HG02588 (cell line): ENCODE data around the gene COQ10B.
"Not testable (repeated sequence)": the region's sequence is repeated elsewhere in the genome, so short reads cannot be mapped to it uniquely, and the experiment has no call there.

Experiments used
- ATAC-seq: cut with Tn5 transposase; IDR thresholded peaks from one replicate; pipeline ENCODE4 v1.9.1; 2021; ENCODE audit warnings: mild to moderate bottlenecking, moderate library complexity; ENCODE audit not compliant: unreplicated experiment

The COQ10B gene

DNA sequence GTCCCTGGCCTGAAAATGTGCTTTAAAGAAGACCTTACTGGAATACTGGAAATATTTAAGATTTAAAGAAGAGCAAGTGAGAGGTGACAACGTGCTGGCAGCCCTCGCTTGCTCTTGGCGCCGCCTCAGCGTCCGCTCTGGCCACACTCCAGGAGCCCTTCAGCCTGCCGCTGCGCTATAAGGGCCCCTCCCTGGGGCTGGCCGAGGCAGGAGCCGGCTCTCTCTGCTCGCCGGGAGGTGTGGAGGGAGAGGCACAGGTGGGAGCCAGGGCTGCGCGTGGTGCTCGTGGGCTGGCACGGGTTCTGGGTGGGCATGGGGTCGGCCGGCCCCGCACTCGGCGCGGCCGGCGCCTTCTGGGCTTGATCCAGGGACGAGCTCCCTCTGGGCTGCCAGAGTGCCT is 2.9 kb upstream of the COQ10B start:
- ATAC-seq = no peak

- ATAC-seq = not testable (repeated sequence)
These were observed 2.4 kb upstream of the COQ10B start for GRCh38 chr2:197450935-197451358.

DNA sequence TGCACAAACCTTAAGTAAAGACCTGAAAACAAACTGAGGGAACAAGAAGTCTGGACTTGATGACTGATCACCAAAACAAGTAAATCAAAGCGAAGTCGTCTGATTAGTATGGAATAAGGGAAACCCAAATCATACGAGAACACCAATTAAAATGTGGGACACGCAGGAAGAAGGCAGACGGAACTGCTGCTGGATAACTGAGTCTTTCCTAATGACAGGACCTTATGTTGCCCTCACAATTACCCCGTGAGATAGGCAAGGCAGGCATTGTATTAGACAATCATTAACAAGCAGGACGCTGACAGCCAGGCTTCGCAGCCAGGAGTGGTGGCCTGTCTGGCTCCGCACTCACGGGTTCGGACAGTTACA is 614 bp upstream of the COQ10B start:
- no peak for ATAC-seq

- peak; percentile 22 for ATAC-seq
These were observed 604 bp downstream of the COQ10B start for GRCh38 chr2:197453914-197454398.

DNA sequence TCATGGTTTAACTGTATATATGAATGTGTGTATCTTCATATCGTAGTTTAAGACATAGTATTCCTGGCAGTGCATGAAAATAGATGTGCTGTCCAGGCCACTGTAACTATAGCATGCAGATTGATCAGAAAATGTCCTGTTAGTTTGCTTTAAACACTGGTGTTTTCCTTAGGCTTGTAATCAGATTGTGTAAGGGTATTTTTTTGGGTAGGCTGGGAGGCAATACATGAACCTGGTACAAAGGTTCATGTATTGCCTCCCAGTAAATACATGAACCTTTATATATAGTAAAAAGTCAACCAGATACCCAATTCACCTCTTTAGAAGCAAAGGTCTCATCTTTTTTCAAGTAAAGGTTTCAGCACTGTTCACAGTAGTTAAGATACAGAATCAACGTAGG is 1.6 kb downstream of the COQ10B start:
- ATAC-seq = no peak

GRCh38 chr2:197455428-197455827 is 2.1 kb downstream of the COQ10B start:
- ATAC-seq = no peak

DNA sequence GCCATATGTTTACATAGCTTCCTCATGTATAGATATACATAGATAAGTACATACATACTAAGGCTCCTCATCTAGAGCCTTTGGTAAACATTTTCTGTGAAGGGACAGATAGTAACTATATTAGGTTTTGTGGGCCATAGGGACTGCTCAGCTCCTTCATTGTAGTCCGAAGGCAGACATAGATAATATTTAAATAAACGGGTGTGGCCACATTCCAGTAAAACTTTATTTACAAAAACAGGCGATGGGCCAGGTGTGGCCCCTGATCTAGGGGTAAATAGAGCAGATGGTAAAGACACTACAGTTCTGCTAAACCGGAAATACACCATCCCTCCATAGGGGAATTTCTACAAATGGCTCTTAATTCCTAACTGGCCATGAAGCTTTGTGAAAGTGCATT is 7.3 kb downstream of the COQ10B start:
- no peak for ATAC-seq

- ATAC-seq = no peak
These were observed 7.7 kb downstream of the COQ10B start for GRCh38 chr2:197461057-197461456.

DNA sequence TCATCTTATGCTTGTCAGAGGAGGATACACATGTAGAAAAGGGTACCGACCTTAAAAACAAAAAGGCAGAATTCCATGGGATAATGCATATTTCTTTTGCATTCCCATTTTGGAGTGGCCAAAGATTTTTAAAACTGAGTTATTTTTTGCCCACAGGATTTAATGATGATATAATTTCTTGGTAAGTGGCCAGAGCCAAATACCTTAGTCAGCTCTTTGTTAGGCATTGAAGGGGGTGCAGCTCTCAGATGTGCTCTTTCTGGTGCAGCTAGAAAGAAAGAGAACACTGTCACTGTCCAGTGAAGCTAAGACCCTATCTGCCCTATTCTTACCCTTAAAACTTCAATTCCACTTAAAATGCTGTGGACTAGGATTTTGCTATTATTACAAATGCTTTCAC is 10.8 kb downstream of the COQ10B start:
- ATAC-seq = no peak

DNA sequence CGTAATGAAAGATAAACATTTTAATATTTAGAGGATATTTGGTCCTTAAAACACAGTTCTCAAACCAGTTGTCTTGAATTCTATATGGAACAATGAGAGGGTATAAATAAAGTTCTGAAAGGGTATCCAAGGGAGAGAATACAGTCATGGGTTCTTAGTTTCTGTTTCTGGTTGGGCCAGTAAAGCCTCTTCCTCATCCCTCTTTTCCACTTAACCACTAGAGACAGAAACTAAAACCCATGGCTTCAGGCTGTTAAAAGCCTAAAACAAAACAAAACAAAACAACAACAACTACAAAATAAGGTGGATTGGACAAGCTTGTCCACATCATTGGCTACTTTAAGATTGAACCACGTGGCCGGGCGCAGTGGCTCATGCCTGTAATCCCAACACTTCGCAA is 18.8 kb downstream of the COQ10B start:
- ATAC-seq = no peak

DNA sequence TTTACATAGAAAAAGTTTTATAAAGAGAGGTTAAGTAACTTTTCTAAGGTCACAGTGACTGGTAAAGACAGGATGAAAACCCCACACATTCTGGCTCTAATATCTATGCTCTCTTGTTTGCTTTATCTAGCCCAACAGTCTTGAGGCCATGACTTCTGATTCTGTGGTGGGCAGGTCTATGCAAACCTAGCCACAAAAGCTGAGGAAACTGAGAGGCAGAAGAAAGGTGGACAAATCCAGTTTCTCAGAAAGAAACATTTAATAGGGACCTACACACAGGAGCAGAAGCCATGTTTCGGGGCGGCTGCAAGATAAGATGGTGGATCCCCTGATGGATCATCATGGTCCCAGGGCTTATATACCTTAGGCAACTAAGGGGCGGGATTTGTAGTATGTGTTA is 24.4 kb downstream of the COQ10B start:
- no peak for ATAC-seq

DNA sequence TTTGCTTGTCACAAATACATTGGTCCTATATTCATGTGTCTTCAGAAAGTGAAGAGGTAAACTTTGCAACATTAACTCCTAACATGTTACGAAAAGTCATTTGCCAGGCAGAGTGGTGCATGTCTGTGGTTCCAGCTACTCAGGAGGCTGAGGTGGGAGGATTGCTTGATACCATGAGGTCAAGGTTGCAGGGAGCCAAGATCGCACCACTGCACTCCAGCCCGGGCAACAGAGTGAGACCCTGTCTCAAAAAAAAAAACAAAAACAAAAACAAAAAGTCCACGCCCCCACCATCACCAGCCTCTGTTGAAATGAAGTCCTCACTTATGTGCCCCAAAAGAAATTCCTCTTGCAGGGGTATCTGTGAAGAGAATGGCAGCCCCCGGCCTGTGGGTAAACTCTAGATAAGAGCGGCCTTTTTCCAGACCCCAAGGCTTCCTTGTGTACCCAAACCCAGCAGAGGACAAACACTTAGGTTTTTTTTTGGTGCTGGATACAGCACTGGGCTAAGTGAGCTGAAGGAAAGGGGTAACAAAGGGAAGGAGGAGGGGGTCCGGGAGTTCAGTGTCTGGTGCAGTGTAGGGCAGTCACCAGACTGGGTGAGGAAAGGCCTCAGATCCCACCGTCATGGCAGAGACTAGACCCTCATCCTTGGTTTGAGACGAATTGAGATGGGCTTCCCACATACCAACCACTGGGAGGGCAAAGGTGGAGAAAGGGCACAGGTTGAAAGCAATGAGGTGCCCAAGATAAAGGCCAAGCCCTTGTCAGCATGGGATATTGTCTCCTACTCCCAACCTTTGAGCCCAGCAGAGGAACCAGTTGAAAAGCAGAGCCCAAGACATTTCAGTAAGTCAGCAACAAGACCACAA is 27.0 kb downstream of the COQ10B start:
- no peak for ATAC-seq

DNA sequence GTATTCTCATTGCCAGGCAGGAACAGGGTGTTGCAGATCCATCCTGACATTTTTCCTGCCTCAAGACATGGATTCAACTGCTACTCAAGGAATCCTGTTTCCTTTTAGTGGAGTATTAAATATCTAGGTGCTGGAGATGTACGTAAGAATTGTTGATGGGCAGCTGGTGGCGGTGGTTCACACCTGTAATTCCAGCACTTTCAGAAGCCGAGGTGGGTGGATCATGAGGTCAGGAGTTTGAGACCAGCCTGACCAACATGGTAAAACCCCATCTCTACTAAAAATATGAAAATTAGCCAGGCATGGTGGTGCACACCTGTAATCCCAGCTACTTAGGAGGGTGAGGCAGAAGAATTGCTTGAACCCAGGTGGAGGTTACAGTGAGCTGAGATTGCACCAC is 30.9 kb downstream of the COQ10B start:
- ATAC-seq = not testable (repeated sequence)

- no peak for ATAC-seq
These were observed 32.8 kb downstream of the COQ10B start for GRCh38 chr2:197486175-197486574.

GRCh38 chr2:197487385-197487784 is 34.0 kb downstream of the COQ10B start:
- ATAC-seq = no peak

DNA sequence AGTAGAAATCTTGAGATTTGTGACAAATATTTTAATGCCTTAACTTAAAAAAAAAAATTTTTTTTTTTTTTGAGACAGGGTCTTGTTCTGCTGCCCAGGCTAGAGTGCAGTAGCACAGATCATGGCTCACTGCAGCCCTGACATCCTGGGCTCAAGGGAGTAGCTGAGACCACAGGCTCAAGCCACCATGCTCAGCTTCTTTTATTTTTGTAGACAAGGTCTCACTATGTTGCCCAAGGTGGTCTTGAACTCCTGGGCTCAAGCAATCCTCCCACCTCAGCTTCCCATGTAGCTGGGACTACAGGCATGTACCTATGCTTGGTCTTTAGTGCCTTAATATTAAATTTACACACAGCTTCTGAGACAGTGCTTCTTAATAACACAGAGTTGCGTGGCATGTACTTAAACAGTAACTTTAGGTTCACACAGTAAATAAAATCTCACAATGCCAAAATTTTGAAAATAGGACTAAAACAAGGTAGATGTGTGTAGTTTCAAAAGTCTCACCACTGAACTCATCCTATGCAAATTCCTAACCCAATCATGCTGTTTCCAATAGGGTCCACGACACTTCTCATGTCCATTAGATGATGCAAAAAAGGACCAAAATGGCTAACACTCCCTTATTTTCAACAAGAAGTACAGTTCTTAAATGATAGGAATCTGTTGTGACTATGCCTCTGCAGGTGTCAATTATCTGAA is 42.2 kb downstream of the COQ10B start:
- no peak for ATAC-seq

GRCh38 chr2:197496695-197497094 is 43.3 kb downstream of the COQ10B start:
- ATAC-seq = no peak

DNA sequence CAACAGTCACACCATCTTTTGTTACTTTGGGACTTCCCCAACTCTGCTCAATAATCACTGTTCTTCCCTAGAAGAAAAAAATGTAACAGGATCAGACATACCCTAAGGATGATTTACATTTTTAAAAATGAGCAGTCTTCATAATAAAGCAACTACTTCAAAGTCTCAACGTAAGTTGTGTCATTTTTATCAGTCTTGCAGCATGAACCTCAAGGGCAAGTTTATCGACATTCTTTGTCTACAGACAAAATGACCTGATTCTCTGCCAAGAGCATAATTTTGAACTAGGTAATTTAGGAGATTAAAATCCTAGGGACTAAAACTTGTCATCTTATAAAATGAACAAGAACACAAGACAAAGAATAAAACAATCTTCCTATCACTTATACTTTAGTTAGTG is 44.0 kb downstream of the COQ10B start:
- ATAC-seq = no peak

DNA sequence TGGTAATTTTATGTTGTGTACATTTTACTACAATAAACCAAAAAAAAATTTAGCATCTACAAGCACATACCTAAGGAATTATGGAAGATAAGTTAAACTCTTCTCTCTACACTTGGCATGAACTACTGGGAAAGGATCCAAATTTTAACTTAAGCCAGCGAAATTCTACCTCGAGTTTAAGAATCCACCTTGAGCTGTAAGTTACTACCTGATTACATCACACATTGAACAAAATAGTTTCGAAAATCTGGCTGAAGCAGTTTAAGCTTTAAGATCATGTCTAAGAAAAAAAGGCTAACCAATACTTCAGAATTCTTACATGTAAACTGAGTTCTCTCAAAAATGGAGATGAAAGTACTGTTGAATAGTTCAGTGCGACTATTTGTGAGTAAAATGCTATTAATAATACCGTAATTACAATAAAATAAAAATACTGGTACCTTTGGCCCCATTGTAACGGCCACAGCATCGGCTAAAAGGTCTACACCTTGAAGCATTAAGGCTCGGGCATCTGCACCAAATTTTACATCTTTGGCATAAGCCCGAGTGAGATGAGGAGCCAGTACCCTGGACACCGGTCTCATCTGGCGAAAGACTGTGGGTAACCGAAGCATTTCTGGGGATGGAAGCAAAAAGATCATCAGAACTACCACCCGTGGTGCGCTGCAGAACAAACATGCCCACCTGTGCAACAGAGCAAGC is 45.0 kb downstream of the COQ10B start:
- no peak for ATAC-seq

GRCh38 chr2:197498937-197499593 is 45.7 kb downstream of the COQ10B start:
- ATAC-seq = peak; percentile 19
